KG1 (cell line): ENCODE data around the gene FAM221B.

Experiments used
- DNase-seq: peaks from one replicate; lab custom pipeline; 2025; lab: John Stamatoyannopoulos, UW

The FAM221B gene

DNA sequence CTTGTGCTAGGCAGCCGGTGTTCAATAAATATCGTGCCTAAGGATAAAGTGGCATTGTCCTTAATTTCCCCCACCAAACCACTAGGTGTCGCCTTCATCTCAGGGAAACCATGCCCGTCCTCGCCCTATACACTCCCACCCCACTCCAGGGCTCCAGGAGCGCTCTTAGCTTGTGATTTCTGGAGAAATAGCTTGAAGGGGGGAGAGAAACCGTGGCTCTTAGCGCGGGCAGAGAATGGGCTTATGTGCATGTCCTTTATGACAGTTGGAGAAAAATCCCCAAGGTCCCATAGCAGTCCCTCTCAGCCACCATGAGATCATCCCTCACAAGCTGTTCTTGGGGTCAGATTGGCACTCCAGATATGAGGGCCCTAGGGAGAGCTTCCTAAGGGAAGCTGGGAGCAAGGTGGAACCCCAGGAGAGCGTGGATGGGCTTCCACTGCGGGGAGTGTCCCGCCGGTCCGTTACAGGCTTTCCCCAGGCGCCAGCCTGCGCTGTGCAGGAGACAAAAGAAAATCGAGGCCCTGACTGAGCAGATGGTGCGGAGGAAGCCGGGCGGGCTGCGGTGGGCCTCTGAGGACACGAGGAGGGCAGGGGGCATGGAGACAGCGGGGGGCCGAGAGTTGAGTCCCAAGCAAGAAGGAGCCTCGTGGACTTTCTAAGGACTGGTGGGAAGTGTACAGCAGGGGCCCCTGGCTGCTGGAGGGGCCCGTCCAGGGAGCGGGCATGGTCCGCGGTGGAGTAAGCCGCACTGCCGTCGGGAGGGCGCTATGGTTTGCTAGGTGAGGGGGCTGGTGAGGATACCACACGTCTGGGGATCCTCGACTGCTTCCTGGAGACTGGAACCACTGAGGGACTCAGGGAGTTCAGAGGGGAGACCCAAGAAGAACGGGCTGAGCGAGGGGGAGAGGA is 37.9 kb downstream of the FAM221B start:
- DNase-seq, result no peak

DNA sequence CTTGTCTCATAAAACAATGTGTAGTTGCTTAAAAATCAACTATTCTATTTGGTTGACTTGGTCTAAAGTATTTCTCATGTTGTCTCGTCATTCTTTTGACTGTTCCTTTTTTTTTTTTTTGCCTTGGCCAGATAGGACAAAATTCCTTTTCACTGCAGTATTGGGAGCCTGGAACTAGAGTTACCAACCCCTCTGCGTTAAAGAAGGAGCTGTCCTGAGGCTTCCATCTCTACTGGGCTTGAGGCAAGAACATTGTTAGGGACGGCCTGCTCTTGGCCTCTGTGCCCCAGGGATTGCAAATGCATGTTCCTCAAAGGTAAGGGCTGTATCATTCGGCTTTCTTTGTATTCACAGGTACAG is 38.5 kb downstream of the FAM221B start:
- DNase-seq, result no peak

DNA sequence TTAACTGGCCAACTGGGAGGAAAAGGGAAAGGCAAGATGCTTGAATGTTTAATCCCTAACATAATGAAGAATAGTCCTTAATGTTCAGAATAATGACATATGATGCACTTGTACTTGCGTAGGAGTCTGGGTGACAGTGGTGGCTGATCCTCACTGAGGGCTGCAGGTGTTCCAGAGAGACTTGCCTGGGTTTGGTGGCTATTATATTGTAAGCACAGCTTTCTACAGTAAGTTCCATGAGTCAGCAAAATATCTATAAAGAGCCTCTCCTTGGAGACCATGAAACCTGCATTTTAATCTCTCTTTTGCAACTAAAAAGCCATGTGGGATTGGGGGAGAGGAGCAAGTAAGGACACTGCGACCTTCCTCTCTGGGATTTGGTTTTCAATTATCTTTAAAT is 39.0 kb downstream of the FAM221B start:
- no peak for DNase-seq

DNA sequence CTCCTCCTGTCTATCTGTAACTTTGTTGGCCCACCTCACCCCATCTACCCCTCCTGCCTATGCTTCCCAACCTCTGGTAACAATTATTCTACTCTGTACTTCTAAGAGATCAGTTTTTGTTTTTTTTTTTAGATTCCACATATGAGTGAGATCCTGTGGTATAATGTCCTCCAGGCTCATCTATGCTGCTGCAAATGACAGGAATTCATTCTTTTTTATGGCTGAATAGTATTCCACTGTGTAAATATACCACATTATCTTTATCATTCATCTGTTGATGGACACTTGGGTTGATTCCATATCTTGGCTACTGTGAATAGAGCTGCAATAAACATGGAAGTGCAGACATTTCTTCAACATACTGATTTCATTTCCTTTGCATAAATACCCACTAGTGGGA is 45.1 kb downstream of the FAM221B start:
- no peak for DNase-seq

DNA sequence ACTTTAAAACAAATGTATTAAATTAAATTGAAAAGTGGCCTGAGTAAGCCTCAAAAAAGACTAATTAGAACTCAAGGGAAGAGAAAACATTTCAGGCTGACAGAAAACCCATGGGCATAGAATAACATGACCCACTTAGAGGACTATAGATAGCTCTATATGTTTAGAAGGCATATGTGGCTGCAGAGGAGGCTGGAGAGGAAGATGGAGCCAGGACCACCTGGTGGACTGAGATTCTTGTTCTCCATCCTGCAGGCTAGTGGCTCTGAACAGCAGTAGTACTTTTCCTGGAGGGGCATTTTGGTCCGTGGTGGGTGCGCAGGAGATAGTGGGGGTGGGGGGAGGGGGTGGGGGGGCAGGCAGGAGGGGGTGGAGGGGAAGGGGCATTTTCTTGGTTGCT is 47.5 kb downstream of the FAM221B start:
- DNase-seq, result no peak

DNA sequence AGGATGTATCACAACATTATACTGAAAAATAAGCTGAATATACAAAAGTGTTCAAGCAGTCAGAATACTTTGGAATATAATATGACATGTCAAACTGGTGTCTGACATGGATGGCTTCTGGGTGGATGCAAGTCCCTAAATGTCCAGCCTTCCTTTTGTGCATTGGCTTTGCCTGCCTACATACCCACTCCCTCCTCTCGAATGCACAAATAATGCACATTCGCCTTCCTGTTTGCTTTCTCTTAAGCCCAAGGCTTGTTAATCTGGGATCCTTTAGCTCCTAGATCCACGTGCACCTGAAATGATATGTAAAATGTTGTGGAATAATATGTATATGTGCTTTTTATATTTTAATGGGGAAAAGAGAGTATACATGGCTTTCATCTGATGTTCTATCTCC is 50.0 kb downstream of the FAM221B start:
- no peak for DNase-seq

DNA sequence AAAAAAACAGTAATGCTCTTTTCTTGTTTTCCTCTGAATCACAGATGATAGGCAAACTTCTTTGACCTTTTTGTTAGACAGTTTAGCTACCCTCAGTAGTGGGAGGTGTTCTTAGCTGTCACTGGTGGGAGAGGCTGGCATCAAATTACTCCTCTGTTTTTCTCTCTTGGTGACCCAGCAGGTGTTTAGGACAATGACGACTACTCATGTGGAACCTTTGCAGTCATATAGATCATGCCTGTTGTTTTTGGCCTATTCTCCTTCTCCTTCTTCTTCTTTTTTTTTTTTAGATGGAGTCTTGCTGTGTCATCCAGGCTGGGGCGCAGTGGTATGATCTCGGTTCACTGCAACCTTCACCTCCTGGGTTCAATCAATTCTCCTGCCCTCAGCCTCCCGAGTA is 52.5 kb downstream of the FAM221B start:
- no peak for DNase-seq

DNA sequence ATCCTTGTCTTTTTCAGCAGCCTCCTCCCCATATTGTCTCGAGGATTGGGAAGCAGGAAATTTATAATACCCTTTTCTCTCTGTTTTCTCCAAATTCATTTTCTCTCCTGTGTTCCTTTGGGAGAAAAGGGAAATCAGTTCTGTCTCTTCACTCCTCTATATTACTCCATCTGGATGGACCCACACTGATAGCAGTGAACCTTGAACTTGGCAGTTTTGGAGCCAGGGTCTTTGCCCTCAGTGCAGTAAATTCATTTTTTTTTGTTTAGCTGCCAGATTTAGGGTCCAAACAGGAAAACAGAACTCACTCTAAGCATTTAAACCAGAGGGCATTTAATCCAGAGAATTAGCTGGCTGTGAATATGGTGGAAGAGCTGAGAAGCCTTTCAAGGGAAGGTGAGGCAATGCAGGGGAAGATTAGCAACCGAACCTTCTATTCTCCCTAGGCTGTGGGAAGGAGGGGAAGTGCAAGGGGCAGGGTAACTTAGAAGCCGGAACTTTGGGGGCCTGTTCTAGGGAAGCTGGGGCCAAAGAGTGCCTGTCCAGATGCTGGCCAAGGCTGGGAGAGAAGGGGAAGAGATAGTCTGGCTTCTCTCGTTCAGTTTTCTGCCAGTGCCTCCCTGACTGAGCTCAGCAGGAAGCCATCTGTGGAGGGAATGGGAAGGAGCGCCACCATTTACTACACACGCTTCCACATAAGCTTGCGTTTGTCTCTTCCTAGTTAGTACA is 53.5 kb downstream of the FAM221B start:
- no peak for DNase-seq

DNA sequence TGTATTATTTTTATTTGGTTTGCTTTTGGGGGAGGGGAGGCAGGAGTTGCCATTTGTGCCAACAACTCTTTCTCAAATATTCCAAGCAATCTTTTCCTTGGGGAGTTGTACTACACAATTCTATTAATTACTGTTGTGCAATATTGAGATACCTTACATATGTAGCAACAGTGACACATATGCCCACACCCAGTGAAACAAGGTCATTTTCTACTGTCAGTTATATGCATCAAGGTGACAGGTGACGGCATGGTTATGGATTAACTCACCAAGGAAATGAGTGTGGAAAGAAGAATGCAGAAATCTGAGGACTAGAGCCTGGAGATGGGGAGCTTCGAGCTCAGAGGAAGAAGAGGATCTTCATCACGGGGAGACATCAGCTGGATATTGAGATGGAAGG is 56.6 kb downstream of the FAM221B start:
- no peak for DNase-seq

DNA sequence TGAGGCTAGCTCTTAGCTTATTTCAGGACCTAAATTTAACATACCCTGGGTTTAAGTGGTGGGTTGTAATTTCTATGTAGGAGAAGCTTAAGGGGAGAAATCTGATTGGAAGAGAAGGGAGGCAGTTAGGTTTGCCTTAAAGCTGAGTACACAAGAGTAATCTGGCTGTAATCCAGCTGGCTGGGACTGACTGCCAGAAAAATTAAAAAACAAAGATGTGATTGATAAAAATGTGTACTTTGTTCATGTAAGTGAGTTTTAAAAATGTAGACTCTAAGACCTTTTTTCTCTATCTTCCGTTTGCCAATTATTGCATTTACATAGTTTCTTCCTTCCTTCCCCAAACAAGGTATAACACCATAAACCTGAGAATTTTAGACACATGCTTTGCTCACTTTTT is 57.0 kb downstream of the FAM221B start:
- DNase-seq, result no peak

DNA sequence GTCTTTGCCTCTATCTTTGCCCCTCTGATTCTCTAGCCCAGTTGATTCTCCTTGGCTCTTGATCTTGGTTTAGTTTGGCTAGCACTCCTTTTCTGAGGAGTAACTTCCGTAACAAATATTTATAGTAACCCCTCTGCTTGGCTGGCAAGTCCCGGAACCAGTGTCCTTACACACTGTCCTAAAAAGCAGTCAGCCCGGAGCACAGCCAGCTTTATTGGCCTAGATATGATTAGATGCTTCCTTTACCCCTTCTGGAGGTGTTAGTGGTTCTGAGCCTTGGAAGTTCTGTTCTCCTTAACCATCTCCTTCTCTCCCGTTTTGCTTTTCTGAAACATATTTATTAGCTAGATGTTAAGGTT is 57.5 kb downstream of the FAM221B start:
- DNase-seq, result no peak

DNA sequence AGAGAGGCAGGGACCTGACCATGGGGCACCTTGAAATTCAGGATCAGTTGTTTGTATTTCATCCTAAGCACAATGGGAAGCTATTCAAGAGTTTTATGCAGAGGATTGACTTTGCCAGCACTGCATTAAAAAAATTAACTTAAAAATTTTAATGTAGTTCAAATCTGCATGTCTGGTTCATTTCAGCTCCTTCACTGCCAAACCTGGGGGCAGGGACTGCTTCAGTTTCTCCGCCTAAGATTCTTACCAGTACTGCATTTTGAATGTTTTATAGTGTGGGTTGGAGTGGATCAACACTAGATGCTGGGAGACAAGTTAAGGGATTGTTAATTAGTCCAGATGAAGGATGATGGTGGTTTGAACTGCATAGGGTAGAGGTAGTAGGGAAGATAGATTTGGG is 58.8 kb downstream of the FAM221B start:
- DNase-seq, result no peak

DNA sequence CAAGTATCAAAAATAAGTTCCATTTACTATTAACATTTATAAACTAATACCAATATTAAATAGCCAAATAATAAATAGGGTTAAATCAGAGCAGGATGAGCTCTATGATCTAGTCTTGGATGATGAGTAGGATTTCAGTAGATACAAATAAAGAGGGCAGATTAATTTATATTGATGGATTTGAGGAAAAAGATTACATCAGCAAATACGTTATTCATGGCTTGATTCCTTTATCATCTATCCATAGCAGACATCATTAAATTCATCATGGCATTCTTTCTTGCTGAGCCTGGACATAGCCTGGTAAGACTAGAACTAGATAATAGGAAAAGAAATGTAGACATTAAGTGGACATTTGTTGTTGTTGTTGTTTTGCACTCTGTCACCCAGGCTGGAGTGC is 61.1 kb downstream of the FAM221B start:
- no peak for DNase-seq

DNA sequence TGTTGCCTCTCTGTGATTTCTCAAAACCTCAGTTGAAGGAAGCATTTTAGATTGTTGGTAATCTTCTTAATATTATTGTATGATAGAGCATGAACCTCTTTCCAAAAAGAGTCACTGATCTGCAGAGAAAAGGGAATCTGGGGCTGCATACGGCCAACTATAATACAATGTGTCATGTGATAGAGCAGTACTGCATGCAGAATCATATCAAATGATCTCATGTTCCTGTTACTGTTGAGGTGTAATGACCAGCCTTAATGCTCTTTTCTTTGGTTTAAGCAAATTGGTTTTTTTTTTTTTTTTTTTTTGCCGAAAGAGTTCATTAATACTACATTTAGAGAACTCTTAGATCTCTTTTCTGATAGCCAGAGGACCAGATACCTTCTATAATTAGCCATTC is 61.5 kb downstream of the FAM221B start:
- no peak for DNase-seq
